NCI-H748 (cell line): Measurements from ENCODE around the gene DLD.
"Not testable (repeated sequence)": the region's sequence is repeated elsewhere in the genome, so short reads cannot be mapped to it uniquely, and the experiment has no call there.

Source experiments
- DNase-seq: peaks from one replicate; lab custom pipeline; 2025; ENCODE audit not compliant: unreplicated experiment; lab: John Stamatoyannopoulos, UW

The DLD gene

DNA sequence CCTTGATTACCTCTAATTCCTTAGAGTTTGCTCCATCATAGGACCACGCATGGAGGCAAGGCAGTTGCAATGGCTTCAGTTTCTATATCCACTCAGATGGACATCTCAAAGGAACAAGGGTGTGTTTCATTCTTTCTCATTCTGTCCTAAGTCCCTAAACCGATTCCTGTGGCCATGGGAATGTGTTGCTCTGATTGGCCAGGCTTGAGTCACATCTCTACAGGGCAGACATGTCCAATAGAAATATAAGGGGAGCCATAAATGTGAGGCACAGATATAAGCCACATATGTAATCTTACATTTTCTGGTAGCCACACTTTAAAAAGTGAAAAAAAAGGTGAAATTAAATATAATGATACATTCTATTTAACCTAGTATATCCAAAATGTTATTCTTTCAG is 16.9 kb upstream of the DLD start:
- no peak for DNase-seq

DNA sequence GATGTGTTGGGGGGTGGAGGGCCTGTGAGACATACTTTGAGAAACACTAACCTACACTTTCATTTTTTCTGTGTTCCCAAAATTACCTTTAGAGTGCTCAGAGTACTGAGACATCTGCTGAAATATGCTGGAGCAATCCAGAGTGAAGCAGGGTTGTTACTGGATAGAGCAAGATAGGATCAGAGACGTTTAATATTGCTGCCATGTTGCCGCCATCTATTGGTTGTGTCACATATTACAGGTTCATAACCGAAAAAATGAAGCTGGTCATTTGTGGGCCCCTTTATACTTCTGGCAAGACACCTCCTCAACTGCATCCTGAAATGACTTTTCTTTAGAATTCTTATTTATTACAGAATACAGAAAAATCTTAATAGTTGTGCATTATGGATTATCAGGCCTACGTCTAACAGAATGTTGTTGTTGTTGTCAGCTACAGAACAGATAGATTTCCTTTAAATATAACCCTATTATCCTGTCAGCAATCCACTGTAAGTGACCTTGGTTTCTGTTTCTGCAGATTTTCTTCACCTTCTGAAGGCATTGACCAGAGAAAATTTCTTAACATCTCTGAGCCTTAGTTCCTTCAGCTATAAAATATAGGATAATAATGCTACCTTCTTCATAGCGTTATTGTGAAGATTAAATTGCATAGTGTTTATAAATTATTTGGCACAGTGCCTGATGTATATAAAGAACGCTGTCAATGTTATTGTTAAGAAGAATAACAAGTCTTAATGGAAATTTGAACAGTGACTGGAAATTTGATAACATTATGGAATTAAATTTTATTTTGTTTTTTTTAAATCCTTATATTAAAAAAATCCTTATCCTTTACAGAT is 16.2 kb upstream of the DLD start:
- DNase-seq: peak; percentile 63

DNA sequence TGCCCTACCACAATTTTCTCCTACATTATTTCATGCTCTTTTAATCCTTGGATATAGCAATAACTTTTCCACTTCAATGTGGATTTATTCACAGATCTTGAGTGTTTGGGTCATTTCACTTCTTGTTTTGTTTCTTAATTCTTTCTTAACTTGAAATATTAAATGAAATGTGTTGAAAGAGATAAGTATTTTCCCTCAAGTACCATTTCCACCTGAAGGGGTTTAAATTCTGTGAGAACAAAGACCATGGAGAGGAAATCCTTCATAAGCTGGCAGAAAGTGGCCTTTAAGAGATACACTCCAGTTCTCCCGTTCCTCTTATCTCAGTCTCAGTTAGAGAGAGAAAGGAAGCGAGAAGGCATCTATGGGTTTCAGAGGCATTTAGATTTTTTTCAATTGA is 14.1 kb upstream of the DLD start:
- no peak for DNase-seq

DNA sequence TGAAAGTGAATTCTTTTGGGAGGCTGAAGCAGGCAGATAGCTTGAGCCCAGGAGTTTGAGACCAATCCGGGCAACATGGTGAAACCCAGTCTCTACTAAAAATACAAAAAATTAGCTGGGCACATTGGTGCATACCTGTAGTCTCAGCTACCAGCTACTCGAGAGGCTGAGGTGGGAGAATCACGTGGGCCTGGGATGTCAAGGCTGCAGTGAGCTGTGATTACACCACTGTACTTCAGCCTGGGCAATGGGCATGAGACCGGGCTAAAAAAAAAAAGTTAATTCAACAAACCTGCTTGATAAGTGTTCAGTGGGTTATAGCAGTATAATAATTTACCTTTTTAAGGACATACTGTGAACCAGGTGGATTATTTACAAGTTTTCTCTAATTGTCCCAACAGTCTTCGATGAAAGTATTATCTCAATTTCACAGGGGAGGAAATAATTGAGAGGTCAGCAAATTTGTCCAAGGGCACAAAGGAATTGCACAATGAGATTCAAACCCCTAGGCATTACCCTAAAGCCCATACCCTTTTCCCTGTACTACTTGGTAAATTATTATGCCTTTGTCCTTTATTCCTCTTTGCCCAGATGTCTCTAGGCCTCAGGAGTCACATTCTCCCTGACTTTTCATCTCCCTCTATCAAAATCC is 13.1 kb upstream of the DLD start:
- no peak for DNase-seq

DNA sequence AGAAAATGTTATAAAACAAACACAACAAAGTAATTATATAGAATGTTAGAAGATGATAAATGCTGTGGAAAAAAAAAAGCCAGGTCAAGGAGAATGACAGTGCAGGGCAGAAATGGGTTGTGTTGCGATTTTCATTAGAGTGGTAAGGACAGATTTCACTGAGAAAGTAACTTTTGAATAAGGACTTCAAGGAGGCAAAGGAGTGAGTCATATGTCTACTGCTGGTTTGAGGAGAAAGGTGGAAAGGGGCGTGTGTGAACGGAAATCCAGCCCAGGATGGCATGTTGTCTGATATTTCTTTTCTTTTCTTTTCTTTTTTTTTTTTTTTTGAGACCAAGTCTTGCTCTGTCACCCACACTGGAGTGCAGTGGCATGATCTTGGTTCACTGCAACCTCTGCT is 12.3 kb upstream of the DLD start:
- DNase-seq: no peak

DNA sequence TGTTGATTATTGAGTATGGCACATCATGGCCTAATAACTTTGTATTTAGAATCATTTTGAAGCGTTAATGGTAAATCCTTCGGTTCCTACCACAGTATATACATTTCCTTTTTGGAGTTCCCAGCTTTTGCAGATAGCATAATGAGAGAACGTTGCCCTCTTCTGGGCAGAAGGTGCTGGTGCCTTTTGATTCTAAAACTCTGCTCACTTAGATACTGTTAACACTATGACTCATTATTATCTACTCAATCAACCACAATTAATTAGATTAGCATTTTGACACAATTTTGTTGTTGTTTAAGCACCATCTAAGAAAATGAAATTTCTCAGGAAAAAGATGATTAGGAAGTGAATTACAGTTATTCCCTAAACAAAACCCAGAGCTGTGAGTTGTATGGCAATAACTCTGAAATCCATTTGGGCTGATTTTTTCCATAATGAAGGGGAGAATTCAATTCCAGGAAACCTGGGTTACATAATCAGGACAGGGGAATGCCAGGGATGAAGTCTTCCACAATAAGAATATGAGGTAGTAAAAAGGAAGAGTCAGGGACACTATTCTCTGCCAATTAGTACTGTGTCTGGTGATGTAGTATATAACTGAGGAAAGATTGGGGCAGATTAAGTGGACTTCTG is 11.5 kb upstream of the DLD start:
- DNase-seq: peak; percentile 50

- DNase-seq: no peak
These were observed 8.2 kb upstream of the DLD start for GRCh38 chr7:107882766-107883165.

DNA sequence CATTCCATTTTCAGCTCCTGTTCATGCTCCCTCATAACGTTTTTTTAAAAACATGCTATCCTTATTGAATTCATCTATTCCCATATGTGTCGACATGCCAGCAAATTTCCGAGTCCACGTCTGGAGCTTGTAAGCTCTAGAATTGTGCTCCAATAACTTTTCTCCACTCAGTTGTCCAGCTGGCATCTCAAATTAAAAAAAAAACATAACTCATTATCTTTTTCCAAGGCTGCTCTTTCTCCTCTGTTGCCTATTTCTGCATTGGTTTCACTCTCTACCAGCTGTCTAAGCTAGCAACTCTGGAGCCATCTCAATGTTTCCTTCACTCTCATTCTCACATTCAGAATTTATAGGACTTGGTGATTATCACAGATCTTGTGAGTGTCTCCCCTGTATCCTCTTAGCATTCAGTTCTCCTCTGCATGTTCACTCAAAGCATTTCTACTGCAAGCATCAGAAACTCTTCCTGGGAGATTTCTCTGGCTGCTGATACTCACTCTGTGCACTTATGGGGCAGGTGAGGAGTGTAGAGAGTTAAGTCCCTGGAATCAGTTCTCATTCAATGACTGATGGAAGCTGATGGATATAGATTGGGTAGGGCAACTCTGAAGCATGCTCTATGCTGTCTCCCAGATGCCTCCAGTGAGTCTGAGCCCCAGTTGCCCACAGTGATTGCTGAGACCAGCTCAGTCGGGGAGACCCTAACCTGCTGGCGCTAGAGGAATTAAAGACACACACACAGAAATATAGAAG is 6.7 kb upstream of the DLD start:
- DNase-seq: no peak

- DNase-seq: not testable (repeated sequence)
These were observed 3.2 kb upstream of the DLD start for GRCh38 chr7:107887827-107888226.

- no peak for DNase-seq
These were observed 991 bp upstream of the DLD start for GRCh38 chr7:107889992-107890391.

- peak; percentile 49 for DNase-seq
These were observed 456 bp upstream of the DLD start for GRCh38 chr7:107890493-107890961.

DNA sequence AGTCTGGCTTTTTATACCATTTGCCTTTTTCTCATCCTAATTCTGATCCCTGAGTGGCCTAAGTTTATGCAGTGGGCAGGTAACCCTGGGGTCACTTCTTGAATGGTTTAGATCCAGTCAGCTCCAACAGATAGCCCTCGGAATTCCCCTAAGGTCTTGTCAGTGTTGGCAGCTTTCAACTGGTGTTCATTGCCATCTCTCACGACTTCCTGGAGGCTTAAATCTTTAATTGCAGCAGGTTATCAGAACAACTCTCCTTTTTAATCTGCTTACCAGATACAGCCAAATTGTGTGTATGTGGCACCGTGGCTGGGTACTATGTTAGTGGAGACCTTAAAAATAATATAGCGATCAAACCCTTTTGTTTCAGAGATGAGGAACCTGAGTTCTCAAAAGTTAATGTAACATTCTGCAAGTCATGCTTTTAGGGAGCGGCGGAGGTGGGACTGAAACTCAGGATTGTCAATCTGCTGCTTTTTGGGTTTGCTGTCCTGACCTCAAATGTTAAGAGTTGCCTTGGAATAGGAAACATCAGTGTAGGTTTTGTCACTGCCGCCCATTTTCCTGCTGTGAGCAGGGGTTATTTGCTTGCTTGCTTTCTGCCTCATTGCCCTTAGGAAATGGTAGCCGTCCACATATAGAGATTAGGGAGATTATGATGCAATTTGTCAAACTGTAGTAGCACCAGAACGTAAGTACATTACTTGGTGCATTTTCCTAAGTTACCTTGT is 818 bp downstream of the DLD start:
- no peak for DNase-seq

GRCh38 chr7:107892367-107892741 is 1.4 kb downstream of the DLD start:
- not testable (repeated sequence) for DNase-seq

- DNase-seq: no peak
These were observed 8.1 kb downstream of the DLD start for GRCh38 chr7:107898997-107899594.

- DNase-seq: no peak
These were observed 9.6 kb downstream of the DLD start for GRCh38 chr7:107900496-107901015.

DNA sequence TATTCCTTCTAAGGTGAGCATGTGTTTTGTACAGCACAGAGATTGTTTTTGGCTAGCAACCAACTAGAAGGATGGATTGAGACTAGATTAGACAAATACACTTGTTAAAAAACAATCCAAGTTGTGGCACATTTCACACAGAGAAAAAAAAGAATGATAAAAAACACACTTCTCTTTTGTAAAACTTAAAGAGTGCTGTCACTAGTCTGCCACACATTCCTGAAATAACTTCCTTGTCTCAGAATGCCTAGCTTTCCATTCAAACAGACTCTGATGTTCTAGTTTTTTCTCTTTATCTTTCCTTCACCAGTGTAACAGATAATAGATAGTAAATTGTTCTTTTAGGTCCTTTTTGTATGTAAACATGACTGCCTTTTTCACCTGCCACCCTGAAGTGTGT is 11.4 kb downstream of the DLD start:
- no peak for DNase-seq

DNA sequence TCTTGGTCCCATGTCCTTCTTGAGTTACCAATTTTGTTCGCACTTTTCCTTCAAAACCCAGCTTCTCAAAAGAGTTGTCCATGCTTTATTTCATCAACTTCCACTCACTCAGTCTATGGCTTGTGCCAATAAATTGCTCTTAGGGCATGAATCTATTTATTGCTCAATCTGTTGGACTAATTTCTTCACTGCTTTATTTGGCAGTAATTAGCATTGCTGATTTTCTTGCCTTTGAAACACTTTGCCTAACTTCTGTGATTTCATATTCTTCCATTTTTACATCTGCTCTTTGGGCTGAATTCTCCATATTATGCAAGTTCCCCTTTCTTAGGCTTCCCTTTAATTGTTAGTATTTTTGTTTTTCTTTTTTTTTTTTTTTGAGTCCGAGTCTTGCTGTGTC is 16.8 kb downstream of the DLD start:
- DNase-seq: no peak

DNA sequence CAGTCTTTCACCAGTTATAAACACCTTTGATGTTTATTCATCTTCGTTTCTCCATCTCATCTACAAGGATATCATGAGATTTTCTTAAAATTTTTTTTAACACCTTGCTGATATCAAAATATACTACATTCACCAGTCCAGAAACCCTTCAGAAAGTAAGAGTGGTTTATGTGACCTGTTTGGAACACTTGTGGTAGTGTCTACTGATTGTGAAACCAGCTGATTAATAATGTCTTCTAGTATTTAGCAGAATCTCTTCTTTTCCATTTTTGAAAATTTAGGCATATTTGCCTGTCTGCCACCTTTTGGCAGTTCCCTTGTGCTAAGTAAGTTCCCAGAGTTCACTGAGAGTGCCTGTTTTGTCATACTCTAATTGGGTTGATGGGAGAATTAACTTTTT is 18.5 kb downstream of the DLD start:
- DNase-seq: no peak

- no peak for DNase-seq
These were observed 21.0 kb downstream of the DLD start for GRCh38 chr7:107911981-107912380.

GRCh38 chr7:107913851-107914250 is 22.9 kb downstream of the DLD start:
- DNase-seq: no peak
